CD4-positive, alpha-beta T cell (primary cell): Measurements from ENCODE around the gene FARS2. TPM values are rescaled to one million over a fixed set of nuclear protein-coding genes. Genes with fewer than 3 reads are reported as not detected.

Experiments
- ATAC-seq: fragments of 200-7000 bp; cut with Tn5 transposase; one replicate; pipeline ENCODE4 v1.10.0; 2022; ENCODE audit warnings: mild to moderate bottlenecking; ENCODE audit not compliant: poor library complexity
- CTCF ChIA-PET: fragments of 350-600 bp; sonication (Branson Sonifier 250); formaldehyde crosslinking; loops from one replicate; lab custom pipeline; 2021; ENCODE audit warnings: antibody characterized with exemption, inconsistent platforms; lab: Charles Lee
- POLR2A ChIA-PET: fragments of 350-600 bp; sonication (Branson Sonifier 250); formaldehyde crosslinking; loops from one replicate; lab custom pipeline; 2021; ENCODE audit warnings: antibody characterized with exemption, inconsistent platforms; lab: Charles Lee
- DNase-seq, 14 experiments: peaks; one replicate each; pipeline ENCODE4 v3.0.0-alpha.2; 2013 to 2020; ENCODE audit warnings: mixed read lengths in 2 of 14
- H3K27ac ChIP-seq, 2 donors: one replicate each; pipeline versions ENCODE4 v1.5.1 to v1.7.0; 2013; ENCODE audit warnings: low read length in 2 of 2, low read depth in 1 of 2, mild to moderate bottlenecking in 1 of 2
- H3K27me3 ChIP-seq, 2 experiments: 1 replicate in 1 of 2; 2 replicates in 1 of 2; pipeline versions ENCODE4 v1.6.1 to v1.7.0; 2013; ENCODE audit warnings: low read length in 2 of 2, control low read depth in 1 of 2, mild to moderate bottlenecking in 1 of 2, moderate library complexity in 1 of 2; ENCODE audit not compliant: insufficient read depth in 2 of 2, control insufficient read depth in 1 of 2
- H3K36me3 ChIP-seq: one replicate; pipeline ENCODE4 v1.6.1; 2013; ENCODE audit warnings: low read length, control low read depth; ENCODE audit not compliant: insufficient read depth
- H3K4me1 ChIP-seq: one replicate; pipeline ENCODE4 v1.6.1; 2013; ENCODE audit warnings: low read length, control low read depth; ENCODE audit not compliant: insufficient read depth
- H3K4me3 ChIP-seq: one replicate; pipeline ENCODE4 v1.5.1; 2013; ENCODE audit warnings: mild to moderate bottlenecking, low read length, moderate library complexity
- H3K9me3 ChIP-seq, 2 experiments: 1 replicate in 1 of 2; 2 replicates in 1 of 2; pipeline versions ENCODE4 v1.6.1 to v1.7.0; 2013; ENCODE audit warnings: low read length in 2 of 2, mild to moderate bottlenecking in 2 of 2, control low read depth in 1 of 2, moderate library complexity in 1 of 2; ENCODE audit not compliant: control insufficient read depth in 1 of 2, insufficient read depth in 1 of 2
- H3K27ac Mint-ChIP-seq: one replicate; pipeline ENCODE4 v1.8.0; 2020; ENCODE audit warnings: mixed read lengths
- H3K27me3 Mint-ChIP-seq: one replicate; pipeline ENCODE4 v1.8.0; 2021; ENCODE audit warnings: mixed read lengths
- H3K36me3 Mint-ChIP-seq: one replicate; pipeline ENCODE4 v1.8.0; 2021; ENCODE audit warnings: low read depth, mixed read lengths
- H3K4me1 Mint-ChIP-seq: one replicate; pipeline ENCODE4 v1.8.0; 2021; ENCODE audit warnings: low read depth, mixed read lengths
- H3K4me3 Mint-ChIP-seq: one replicate; pipeline ENCODE4 v1.8.0; 2020; ENCODE audit warnings: mild to moderate bottlenecking, mixed read lengths
- H3K9me3 Mint-ChIP-seq: one replicate; pipeline ENCODE4 v1.8.0; 2020; ENCODE audit warnings: mixed read lengths
- intact Hi-C, 2 experiments: fragments of 100-400 bp; cut with DNase I in 1 of 2; cut with micrococcal nuclease in 1 of 2; formaldehyde crosslinking; loops; one replicate each; pipeline versions ENCODE4 v1.15.1 to v1.9.0; 2023 to 2025; cut with DNase I, micrococcal nuclease
- total RNA-seq, 174 experiments: library from RNA in 2 of 174; stranded (reverse) in 2 of 174; gene quantifications; one replicate each; pipeline ENCODE4 v1.2.3 and lab custom pipeline; 2021 to 2026
- TF ChIP-seq, protein P1 (sequence below): fragments of 200-600 bp; IDR thresholded peaks from one replicate; pipeline ENCODE4 v1.8.0; 2022; ENCODE audit warnings: antibody characterized with exemption, mild to moderate bottlenecking

Gene FARS2
- total RNA-seq, 2 experiments from 2014 or later = 12.6 to 12.8 TPM

GRCh38 chr6:5492356-5492755 lies 231.0 kb downstream of the FARS2 start:
- no peaks in the 10 kb centered on the region for H3K27me3 Mint-ChIP-seq
- H3K4me3 Mint-ChIP-seq = no peak overlapping the region
- intact Hi-C loops = no loop called here
- H3K4me3 ChIP-seq = no peak overlapping the region
- peaks cover under 1% of the 10 kb centered on the region for H3K36me3 Mint-ChIP-seq
- no peaks in the 10 kb centered on the region for H3K27me3 ChIP-seq
- TF ChIP-seq, protein P1, sequence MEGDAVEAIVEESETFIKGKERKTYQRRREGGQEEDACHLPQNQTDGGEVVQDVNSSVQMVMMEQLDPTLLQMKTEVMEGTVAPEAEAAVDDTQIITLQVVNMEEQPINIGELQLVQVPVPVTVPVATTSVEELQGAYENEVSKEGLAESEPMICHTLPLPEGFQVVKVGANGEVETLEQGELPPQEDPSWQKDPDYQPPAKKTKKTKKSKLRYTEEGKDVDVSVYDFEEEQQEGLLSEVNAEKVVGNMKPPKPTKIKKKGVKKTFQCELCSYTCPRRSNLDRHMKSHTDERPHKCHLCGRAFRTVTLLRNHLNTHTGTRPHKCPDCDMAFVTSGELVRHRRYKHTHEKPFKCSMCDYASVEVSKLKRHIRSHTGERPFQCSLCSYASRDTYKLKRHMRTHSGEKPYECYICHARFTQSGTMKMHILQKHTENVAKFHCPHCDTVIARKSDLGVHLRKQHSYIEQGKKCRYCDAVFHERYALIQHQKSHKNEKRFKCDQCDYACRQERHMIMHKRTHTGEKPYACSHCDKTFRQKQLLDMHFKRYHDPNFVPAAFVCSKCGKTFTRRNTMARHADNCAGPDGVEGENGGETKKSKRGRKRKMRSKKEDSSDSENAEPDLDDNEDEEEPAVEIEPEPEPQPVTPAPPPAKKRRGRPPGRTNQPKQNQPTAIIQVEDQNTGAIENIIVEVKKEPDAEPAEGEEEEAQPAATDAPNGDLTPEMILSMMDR = no peak
- no peaks in the 10 kb centered on the region for H3K4me1 ChIP-seq
- ChIA-PET CTCF (no interaction called here), POLR2A (no interaction called here)
- no peaks in the 10 kb centered on the region for H3K36me3 ChIP-seq
- H3K27ac ChIP-seq = no peak overlapping the region
- no peaks in the 10 kb centered on the region for H3K4me1 Mint-ChIP-seq
- no peaks in the 10 kb centered on the region for H3K9me3 Mint-ChIP-seq
- H3K9me3 ChIP-seq = no peaks in the 10 kb centered on the region
- DNase-seq (no peak), ATAC-seq (no peak)
- no peak overlapping the region for H3K27ac Mint-ChIP-seq

GRCh38 chr6:5493806-5494205 lies 232.5 kb downstream of the FARS2 start:
- H3K4me1 Mint-ChIP-seq = no peaks in the 10 kb centered on the region
- POLR2A ChIA-PET = no interaction called here
- Histone ChIP-seq H3K27me3 (no peaks in the 10 kb centered on the region), H3K4me3 (no peak overlapping the region), H3K27ac (no peak overlapping the region), H3K36me3 (no peaks in the 10 kb centered on the region), H3K9me3 (no peaks in the 10 kb centered on the region), H3K4me1 (no peaks in the 10 kb centered on the region)
- ATAC-seq (no peak), DNase-seq (no peak)
- H3K27ac Mint-ChIP-seq = no peak overlapping the region
- peaks cover 5% of the 10 kb centered on the region for H3K36me3 Mint-ChIP-seq
- no peaks in the 10 kb centered on the region for H3K27me3 Mint-ChIP-seq
- intact Hi-C loops = no loop called here
- TF ChIP-seq, protein P1 = no peak
- no peak overlapping the region for H3K4me3 Mint-ChIP-seq
- CTCF ChIA-PET = no interaction called here
- no peaks in the 10 kb centered on the region for H3K9me3 Mint-ChIP-seq

DNA sequence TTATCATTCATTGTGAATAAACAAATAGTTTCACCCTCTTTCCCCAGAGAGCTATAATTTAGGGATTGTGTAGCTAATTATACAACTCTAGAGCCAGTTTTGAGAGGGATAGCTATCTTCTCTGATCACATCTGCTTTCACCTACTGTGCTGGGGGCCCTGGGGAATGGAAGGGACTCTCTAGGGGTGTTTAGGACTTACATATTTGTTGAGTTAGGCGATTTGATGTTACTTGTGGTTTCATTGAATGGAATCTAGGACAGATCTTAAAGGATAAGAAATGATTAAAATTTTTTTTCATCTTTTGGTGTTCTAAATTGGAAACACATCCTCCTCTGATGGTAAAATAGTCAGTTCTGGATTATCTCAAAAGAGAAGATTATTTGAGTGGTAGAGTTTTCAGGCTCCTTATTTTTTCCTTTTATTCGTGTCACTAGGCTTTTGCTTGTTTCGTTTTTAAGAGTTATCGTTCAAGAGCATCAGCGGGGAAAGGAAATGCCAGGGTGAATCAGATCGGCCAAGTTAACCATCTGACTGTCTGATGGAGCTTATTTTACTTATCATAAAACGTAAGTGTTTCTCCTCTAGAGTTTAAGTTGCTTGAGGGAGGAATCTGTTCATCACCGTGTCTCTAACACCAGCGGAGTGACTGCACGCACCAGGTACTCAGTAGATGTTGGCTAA lies 236.7 kb downstream of the FARS2 start:
- H3K4me1 Mint-ChIP-seq = peaks cover 12% of the 10 kb centered on the region
- peaks cover 3% of the 10 kb centered on the region for H3K4me1 ChIP-seq
- ChIA-PET POLR2A (no interaction called here), CTCF (interaction anchor here (1.9 kb wide), 1 partner anchor 11 kb away, joined by 6 read pairs; no protein-coding TSS in a partner anchor)
- no peak overlapping the region for H3K27ac ChIP-seq
- peak overlapping the region; percentile 2 for H3K4me3 ChIP-seq
- H3K27ac Mint-ChIP-seq = peak overlapping the region; percentile 54
- peaks cover 12% of the 10 kb centered on the region for H3K36me3 Mint-ChIP-seq
- peak overlapping the region; percentile 13 for H3K4me3 Mint-ChIP-seq
- ATAC-seq (no peak), DNase-seq (no peak)
- no peaks in the 10 kb centered on the region for H3K27me3 Mint-ChIP-seq
- H3K9me3 ChIP-seq = no peaks in the 10 kb centered on the region
- TF ChIP-seq, protein P1 = no peak
- intact Hi-C loops = no loop called here
- H3K36me3 ChIP-seq = no peaks in the 10 kb centered on the region
- no peaks in the 10 kb centered on the region for H3K27me3 ChIP-seq
- no peaks in the 10 kb centered on the region for H3K9me3 Mint-ChIP-seq
